Mesendoderm (in vitro differentiated cells): ENCODE data around the gene EDAR.

Experiments used
- DNase-seq: peaks from one replicate; pipeline ENCODE4 v3.0.0; 2013
- H2AK5ac ChIP-seq: 2 replicates; pipeline ENCODE4 v1.6.1; 2013; ENCODE audit warnings: low read length, inconsistent platforms
- H2BK120ac ChIP-seq: 2 replicates; pipeline ENCODE4 v1.6.1; 2013; ENCODE audit warnings: low read depth, mild to moderate bottlenecking, low read length, moderate library complexity, mixed read lengths
- H2BK15ac ChIP-seq: replicated peaks from 2 replicates; pipeline ENCODE4 v1.6.1; 2013; ENCODE audit warnings: low read depth, mild to moderate bottlenecking, moderate library complexity
- H2BK5ac ChIP-seq: 2 replicates; pipeline ENCODE4 v1.6.1; 2013; ENCODE audit warnings: low read length, inconsistent platforms
- H3K18ac ChIP-seq: 2 replicates; pipeline ENCODE4 v1.6.1; 2013; ENCODE audit warnings: mild to moderate bottlenecking, low read length, mixed read lengths
- H3K23ac ChIP-seq: one replicate; pipeline ENCODE4 v1.6.1; 2013; ENCODE audit warnings: low read length
- H3K27ac ChIP-seq: 2 replicates; pipeline ENCODE4 v1.5.1; 2013; ENCODE audit warnings: low read depth, mild to moderate bottlenecking, inconsistent platforms, low read length, moderate library complexity
- H3K27me3 ChIP-seq: 2 replicates; pipeline ENCODE4 v1.6.1; 2013; ENCODE audit warnings: low read length, control low read depth, mild to moderate bottlenecking, inconsistent platforms; ENCODE audit not compliant: insufficient read depth, poor library complexity
- H3K36me3 ChIP-seq: 2 replicates; pipeline ENCODE4 v1.6.1; 2013; ENCODE audit warnings: low read length, inconsistent platforms; ENCODE audit not compliant: control insufficient read depth, insufficient read depth
- H3K4ac ChIP-seq: one replicate; pipeline ENCODE4 v1.6.1; 2013; ENCODE audit warnings: low read depth, mild to moderate bottlenecking, low read length, moderate library complexity
- H3K4me1 ChIP-seq: 2 replicates; pipeline ENCODE4 v1.6.1; 2013; ENCODE audit warnings: low read depth, low read length, inconsistent platforms; ENCODE audit not compliant: control insufficient read depth
- H3K4me2 ChIP-seq: 2 replicates; pipeline ENCODE4 v1.6.1; 2013; ENCODE audit warnings: low read length
- H3K4me3 ChIP-seq: 2 replicates; pipeline ENCODE4 v1.5.1; 2013; ENCODE audit warnings: mild to moderate bottlenecking, low read length
- H3K56ac ChIP-seq: one replicate; pipeline ENCODE4 v1.6.1; 2013; ENCODE audit warnings: low read length
- H3K79me1 ChIP-seq: 2 replicates; pipeline ENCODE4 v1.6.1; 2013; ENCODE audit warnings: low read length, inconsistent platforms
- H3K79me2 ChIP-seq: 2 replicates; pipeline ENCODE4 v1.6.1; 2013; ENCODE audit warnings: mild to moderate bottlenecking, low read length; ENCODE audit not compliant: control insufficient read depth, insufficient read depth
- H3K9ac ChIP-seq: 2 replicates; pipeline ENCODE4 v1.6.1; 2013; ENCODE audit warnings: low read length, inconsistent platforms
- H4K5ac ChIP-seq: one replicate; pipeline ENCODE4 v1.6.1; 2013; ENCODE audit warnings: low read length
- H4K8ac ChIP-seq: one replicate; pipeline ENCODE4 v1.6.1; 2013; ENCODE audit warnings: low read depth, mild to moderate bottlenecking, control low read depth, low read length, moderate library complexity
- WGBS: extraction: QIAGEN DNeasy Blood & Tissue Kit; methylation state at CpG from one replicate; pipeline ENCODE4 v1.1.7; 2013; ENCODE audit warnings: low lambda C conversion rate, missing lambda C conversion rate; ENCODE audit not compliant: insufficient coverage; ENCODE audit errors: extremely low coverage; 5-methylcytosine and 5-hydroxymethylcytosine counted together

EDAR gene

DNA sequence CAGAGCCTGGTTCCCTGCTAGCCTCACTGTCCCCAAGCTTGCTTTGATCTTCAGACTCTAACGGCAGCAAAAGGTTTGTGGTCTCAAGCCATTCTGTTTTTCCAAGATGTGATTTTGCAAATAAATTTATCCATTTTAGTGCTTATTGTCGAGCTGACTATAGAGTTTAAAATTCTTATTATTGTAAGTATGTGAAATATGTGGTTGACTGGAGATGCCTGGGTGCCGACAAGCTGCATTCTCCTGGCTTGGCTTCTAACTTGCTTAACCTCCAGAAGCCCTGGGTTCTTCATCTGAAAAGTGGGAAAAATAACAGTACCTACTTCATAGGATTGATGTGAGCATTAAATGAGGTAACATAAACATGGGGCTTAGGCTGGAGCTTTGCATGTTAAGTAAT lies 9.9 kb upstream of the EDAR start:
- no peak overlapping the region for H3K23ac ChIP-seq
- H3K79me1 ChIP-seq = no peaks in the 10 kb centered on the region
- H2BK120ac ChIP-seq = no peak overlapping the region
- no peak overlapping the region for H3K4ac ChIP-seq
- WGBS = no CpG with 5 or more reads among the region's 3 CpGs
- no peak overlapping the region for H3K4me2 ChIP-seq
- H3K18ac ChIP-seq = no peak overlapping the region
- H4K8ac ChIP-seq = no peak overlapping the region
- H3K9ac ChIP-seq = no peak overlapping the region
- H2BK15ac ChIP-seq = no peak overlapping the region
- no peaks in the 10 kb centered on the region for H3K27me3 ChIP-seq
- H4K5ac ChIP-seq = no peak overlapping the region
- H2BK5ac ChIP-seq = no peak overlapping the region
- H3K4me3 ChIP-seq = no peak overlapping the region
- H3K27ac ChIP-seq = no peak overlapping the region
- H2AK5ac ChIP-seq = no peak overlapping the region
- no peaks in the 10 kb centered on the region for H3K79me2 ChIP-seq
- H3K4me1 ChIP-seq = no peaks in the 10 kb centered on the region
- no peak overlapping the region for H3K56ac ChIP-seq
- no peaks in the 10 kb centered on the region for H3K36me3 ChIP-seq
- no peak for DNase-seq

DNA sequence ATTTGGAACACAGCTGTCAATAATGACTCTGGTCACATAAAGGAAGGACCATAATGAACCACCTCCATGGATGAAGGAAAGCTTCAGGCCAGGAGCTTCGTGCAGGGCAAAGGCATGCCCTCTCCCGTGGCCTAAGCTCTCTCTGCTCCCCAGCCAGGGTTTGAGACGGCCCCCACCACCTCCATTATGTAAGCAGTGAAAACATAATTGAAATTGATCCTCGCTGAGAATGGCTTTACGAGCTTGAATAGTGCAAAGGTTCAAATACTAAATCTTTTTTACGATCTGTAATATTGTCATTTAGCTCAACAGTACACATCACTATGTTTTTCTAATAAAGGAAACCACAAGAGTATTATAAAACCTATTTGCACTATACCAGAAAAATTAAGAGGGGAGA lies 5.2 kb upstream of the EDAR start:
- Histone ChIP-seq H3K56ac (no peak overlapping the region), H3K4ac (no peak overlapping the region), H3K27ac (no peak overlapping the region), H4K8ac (no peak overlapping the region), H2BK15ac (no peak overlapping the region), H3K79me2 (no peaks in the 10 kb centered on the region), H3K79me1 (no peaks in the 10 kb centered on the region), H4K5ac (no peak overlapping the region), H3K4me2 (no peak overlapping the region), H3K4me3 (no peak overlapping the region), H2BK120ac (no peak overlapping the region), H2BK5ac (no peak overlapping the region), H3K18ac (no peak overlapping the region), H2AK5ac (no peak overlapping the region), H3K9ac (no peak overlapping the region), H3K4me1 (no peaks in the 10 kb centered on the region), H3K36me3 (no peaks in the 10 kb centered on the region), H3K27me3 (no peaks in the 10 kb centered on the region), H3K23ac (no peak overlapping the region)
- no peak for DNase-seq
- no CpG with 5 or more reads among the region's 6 CpGs for WGBS

DNA sequence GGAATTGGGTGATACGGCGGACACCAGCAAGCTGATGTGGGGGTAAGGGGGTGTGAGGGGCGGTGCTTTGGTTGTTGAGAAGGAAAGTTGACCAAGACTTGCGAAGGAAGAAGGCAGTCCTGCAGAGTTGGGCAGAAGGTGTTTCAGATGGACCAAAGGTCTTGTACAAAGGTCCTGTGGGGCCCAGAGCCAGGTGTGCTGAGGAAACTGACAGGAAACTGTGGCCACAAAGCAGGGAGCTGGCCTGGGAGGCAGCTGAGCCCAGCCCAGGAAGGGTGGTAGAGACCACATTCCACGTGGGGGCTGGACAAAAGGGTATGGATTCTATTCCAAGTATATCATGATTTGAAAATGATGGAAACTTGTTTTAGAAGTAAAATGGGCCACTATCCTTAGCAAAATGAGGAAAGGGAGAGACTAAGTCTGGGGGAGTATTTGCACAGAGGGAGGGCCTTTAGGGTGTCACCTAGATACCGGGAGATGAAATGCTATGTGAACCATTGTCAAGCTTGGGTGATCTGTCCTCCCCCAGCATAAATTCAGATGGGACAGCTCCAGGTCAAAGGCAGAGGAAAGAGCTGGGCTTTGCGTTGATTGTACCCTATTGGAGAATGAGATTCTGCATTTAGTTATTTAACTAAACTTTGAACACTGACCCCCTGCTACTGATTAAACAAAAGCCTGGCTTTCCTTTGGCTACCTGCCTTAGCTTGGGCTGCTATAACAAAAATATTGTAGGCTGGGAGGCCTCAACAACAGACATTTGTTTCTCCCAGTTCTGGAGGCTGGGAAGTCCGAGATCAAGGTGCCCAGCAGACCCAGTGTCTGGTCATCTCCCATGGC lies 4.3 kb upstream of the EDAR start:
- no peak overlapping the region for H4K8ac ChIP-seq
- no peak overlapping the region for H3K18ac ChIP-seq
- H4K5ac ChIP-seq = no peak overlapping the region
- H3K23ac ChIP-seq = no peak overlapping the region
- H2BK15ac ChIP-seq = no peak overlapping the region
- no peak overlapping the region for H3K56ac ChIP-seq
- no peak overlapping the region for H3K27ac ChIP-seq
- no peak overlapping the region for H2AK5ac ChIP-seq
- H2BK120ac ChIP-seq = no peak overlapping the region
- no CpG with 5 or more reads among the region's 8 CpGs for WGBS
- H3K27me3 ChIP-seq = no peaks in the 10 kb centered on the region
- H3K9ac ChIP-seq = no peak overlapping the region
- H3K79me1 ChIP-seq = no peaks in the 10 kb centered on the region
- no peak overlapping the region for H3K4ac ChIP-seq
- H2BK5ac ChIP-seq = no peak overlapping the region
- H3K36me3 ChIP-seq = no peaks in the 10 kb centered on the region
- no peak overlapping the region for H3K4me2 ChIP-seq
- H3K4me1 ChIP-seq = no peaks in the 10 kb centered on the region
- no peak overlapping the region for H3K4me3 ChIP-seq
- no peak for DNase-seq
- H3K79me2 ChIP-seq = no peaks in the 10 kb centered on the region

DNA sequence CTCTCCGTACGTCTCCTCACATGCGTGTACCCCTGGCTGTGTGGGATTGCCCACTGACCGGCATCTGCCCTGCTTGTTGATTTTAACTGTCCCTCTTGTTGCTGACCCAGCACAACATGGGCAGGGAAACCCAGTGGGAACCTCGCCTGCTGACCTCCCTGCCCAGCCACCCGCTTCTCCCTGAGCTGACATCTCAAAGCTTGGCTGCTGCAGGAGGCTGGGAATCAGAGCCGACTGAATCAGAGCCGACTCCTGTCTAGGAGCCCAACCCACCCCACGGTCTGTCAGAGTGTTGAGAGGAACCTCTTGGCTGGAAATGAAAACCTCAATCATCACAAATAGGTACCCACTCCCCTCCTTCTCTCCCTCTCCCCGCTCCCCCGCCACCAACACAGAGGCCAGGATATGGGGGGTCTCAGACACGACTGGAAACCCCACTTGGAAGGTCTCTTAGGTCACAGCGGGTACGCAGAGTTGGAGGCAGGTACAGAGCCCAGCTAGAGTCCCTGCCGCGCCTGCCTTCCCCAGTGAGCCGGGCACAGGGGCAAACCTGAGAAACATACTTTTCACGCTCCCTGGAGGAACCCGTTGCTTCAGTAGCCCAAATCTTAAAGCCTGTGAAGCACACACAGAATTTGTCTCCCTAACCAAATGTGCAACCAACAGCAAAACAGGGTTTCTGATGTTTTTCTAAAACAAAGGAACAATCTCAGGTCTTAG lies 784 bp downstream of the EDAR start:
- WGBS = no CpG with 5 or more reads among the region's 19 CpGs
- Histone ChIP-seq H2AK5ac (no peak overlapping the region), H3K4me2 (no peak overlapping the region), H2BK15ac (no peak overlapping the region), H3K79me2 (no peaks in the 10 kb centered on the region), H3K56ac (no peak overlapping the region), H3K9ac (no peak overlapping the region), H3K4me1 (no peaks in the 10 kb centered on the region), H4K5ac (no peak overlapping the region), H3K4me3 (no peak overlapping the region), H3K36me3 (no peaks in the 10 kb centered on the region), H2BK5ac (no peak overlapping the region), H3K4ac (no peak overlapping the region), H4K8ac (no peak overlapping the region), H3K27ac (no peak overlapping the region), H3K27me3 (no peaks in the 10 kb centered on the region), H3K79me1 (no peaks in the 10 kb centered on the region), H3K18ac (no peak overlapping the region), H2BK120ac (no peak overlapping the region), H3K23ac (no peak overlapping the region)
- DNase-seq = no peak

DNA sequence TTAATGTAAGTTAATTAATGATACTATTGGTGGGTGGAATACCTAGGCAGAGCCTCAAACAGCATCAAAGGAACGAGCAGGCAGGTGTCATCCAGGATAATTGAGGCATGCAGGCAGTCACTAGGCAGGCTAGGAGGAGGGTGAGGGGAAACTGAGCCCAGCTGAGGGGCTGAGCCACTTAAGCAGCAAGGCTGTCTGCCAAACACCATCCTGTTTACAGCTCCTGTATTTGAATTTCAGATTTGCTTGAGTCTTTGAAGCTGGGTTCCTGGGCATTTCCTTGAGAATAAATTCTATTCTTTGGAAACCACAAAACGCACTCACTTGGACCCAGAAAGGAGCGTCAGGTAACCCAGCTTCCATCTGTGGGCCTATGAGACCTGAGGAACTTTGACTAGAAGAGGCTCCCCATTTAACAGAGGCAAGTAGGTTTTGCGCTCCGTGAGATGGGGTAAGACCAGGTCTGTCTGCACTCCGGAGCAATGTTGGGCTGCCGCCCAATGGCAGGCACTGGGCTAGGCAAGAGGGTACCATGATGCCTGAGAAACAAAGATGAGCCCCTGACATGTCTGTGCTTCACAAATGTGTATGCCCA lies 2.0 kb downstream of the EDAR start:
- Histone ChIP-seq H3K4ac (no peak overlapping the region), H2BK15ac (no peak overlapping the region), H3K23ac (no peak overlapping the region), H3K79me1 (no peaks in the 10 kb centered on the region), H3K79me2 (no peaks in the 10 kb centered on the region), H3K18ac (no peak overlapping the region), H2BK5ac (no peak overlapping the region), H3K56ac (no peak overlapping the region), H4K5ac (no peak overlapping the region), H3K27ac (no peak overlapping the region), H2AK5ac (no peak overlapping the region), H2BK120ac (no peak overlapping the region), H4K8ac (no peak overlapping the region), H3K9ac (no peak overlapping the region), H3K4me2 (no peak overlapping the region), H3K4me1 (no peaks in the 10 kb centered on the region), H3K36me3 (no peaks in the 10 kb centered on the region), H3K27me3 (no peaks in the 10 kb centered on the region), H3K4me3 (no peak overlapping the region)
- no peak for DNase-seq
- no CpG with 5 or more reads among the region's 7 CpGs for WGBS
